ENCODE measurements around the gene CIART. TPM values are rescaled to one million over a fixed set of nuclear protein-coding genes. Genes with fewer than 3 reads are reported as not detected.

CIART gene
- total RNA-seq, 1 experiment from 2014 or later: 3.4 TPM

GRCh38 chr1:150243003-150243402, 39.4 kb upstream of the CIART start:
- Histone ChIP-seq H3K36me3 (ENCODE audit: control insufficient read depth, insufficient read depth, low read length) (no peaks in the 10 kb centered on the region), H3K4me1 (ENCODE audit: control insufficient read depth, insufficient read depth, low read length) (no peaks in the 10 kb centered on the region), H3K27ac (ENCODE audit: low read length) (no peak overlapping the region), H3K27me3 (ENCODE audit: control insufficient read depth, insufficient read depth, low read length) (no peaks in the 10 kb centered on the region), H3K9me3 (ENCODE audit: control insufficient read depth, insufficient read depth, low read depth, low read length) (no peaks in the 10 kb centered on the region), H3K4me3 (ENCODE audit: low read depth in 2 of 2, low read length in 2 of 2) (no peak overlapping the region)
- ATAC-seq (no peak), DNase-seq (ENCODE audit: low read depth, low spot score) (no peak)
- in situ Hi-C loops (cut with HindIII; ENCODE audit: low pct_unique_long_range_greater_than_20kb, low sequenced_read_pairs) (no loop called here), intact Hi-C loops (cut with micrococcal nuclease; ENCODE audit: unreplicated experiment) (no loop called here)
- TF ChIP-seq, protein P1, sequence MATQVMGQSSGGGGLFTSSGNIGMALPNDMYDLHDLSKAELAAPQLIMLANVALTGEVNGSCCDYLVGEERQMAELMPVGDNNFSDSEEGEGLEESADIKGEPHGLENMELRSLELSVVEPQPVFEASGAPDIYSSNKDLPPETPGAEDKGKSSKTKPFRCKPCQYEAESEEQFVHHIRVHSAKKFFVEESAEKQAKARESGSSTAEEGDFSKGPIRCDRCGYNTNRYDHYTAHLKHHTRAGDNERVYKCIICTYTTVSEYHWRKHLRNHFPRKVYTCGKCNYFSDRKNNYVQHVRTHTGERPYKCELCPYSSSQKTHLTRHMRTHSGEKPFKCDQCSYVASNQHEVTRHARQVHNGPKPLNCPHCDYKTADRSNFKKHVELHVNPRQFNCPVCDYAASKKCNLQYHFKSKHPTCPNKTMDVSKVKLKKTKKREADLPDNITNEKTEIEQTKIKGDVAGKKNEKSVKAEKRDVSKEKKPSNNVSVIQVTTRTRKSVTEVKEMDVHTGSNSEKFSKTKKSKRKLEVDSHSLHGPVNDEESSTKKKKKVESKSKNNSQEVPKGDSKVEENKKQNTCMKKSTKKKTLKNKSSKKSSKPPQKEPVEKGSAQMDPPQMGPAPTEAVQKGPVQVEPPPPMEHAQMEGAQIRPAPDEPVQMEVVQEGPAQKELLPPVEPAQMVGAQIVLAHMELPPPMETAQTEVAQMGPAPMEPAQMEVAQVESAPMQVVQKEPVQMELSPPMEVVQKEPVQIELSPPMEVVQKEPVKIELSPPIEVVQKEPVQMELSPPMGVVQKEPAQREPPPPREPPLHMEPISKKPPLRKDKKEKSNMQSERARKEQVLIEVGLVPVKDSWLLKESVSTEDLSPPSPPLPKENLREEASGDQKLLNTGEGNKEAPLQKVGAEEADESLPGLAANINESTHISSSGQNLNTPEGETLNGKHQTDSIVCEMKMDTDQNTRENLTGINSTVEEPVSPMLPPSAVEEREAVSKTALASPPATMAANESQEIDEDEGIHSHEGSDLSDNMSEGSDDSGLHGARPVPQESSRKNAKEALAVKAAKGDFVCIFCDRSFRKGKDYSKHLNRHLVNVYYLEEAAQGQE (IDR thresholded peaks at IDR 0.05; ENCODE audit: insufficient read depth in 1 of 2, low read depth in 2 of 2, low read length in 1 of 2): no peak
- no peak for TF ChIP-seq SIN3A (IDR thresholded peaks at IDR 0.05; ENCODE audit: borderline replicate concordance, insufficient read depth, low read depth, low read length)
- no peak for TF ChIP-seq CTCF (IDR thresholded peaks at IDR 0.05)
- no peak for TF ChIP-seq TCF7L2 (IDR thresholded peaks at IDR 0.05; ENCODE audit: low read depth, low read length)
- TF ChIP-seq POLR2AphosphoS5 (IDR thresholded peaks at IDR 0.05; ENCODE audit: low read depth, low read length): no peak
- POLR2A ChIA-PET: no interaction called here
- CTCF ChIA-PET: no interaction called here
- BruUV-seq (replicated peaks): no TSS peak

DNA sequence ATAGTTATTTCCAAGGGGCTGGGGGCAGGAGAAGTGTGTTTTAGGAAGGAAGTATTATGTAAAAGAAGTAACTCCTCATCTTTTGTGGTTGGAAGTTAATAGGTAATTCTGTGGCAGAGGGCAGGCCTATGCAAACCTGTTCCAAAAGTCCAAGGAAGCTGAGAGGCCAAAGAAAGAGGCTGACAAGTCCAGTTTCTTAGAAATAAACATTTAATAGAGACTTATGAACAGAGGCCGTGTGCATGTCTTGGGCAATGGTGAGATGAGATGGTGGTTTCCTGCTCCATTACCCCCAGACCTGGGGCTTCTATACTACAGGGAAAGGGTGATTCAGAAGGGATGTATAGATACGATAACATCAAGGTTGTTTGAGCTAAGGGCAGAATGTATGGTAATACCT, 32.4 kb upstream of the CIART start:
- no peaks in the 10 kb centered on the region for H3K27me3 ChIP-seq (ENCODE audit: control insufficient read depth, insufficient read depth, low read length)
- ChIA-PET CTCF (no interaction called here), POLR2A (no interaction called here)
- TF ChIP-seq, protein P1 (IDR thresholded peaks at IDR 0.05; ENCODE audit: insufficient read depth in 1 of 2, low read depth in 2 of 2, low read length in 1 of 2): no peak
- no peak for TF ChIP-seq POLR2AphosphoS5 (IDR thresholded peaks at IDR 0.05; ENCODE audit: low read depth, low read length)
- TF ChIP-seq SIN3A (IDR thresholded peaks at IDR 0.05; ENCODE audit: borderline replicate concordance, insufficient read depth, low read depth, low read length): no peak
- TF ChIP-seq CTCF (IDR thresholded peaks at IDR 0.05): no peak
- no peak for TF ChIP-seq TCF7L2 (IDR thresholded peaks at IDR 0.05; ENCODE audit: low read depth, low read length)
- no peaks in the 10 kb centered on the region for H3K4me1 ChIP-seq (ENCODE audit: control insufficient read depth, insufficient read depth, low read length)
- ATAC-seq (0 out of 2 replicates have a peak, but pooled peaks have one; percentile 35), DNase-seq (ENCODE audit: low read depth, low spot score) (no peak)
- intact Hi-C loops (cut with micrococcal nuclease; ENCODE audit: unreplicated experiment): no loop called here
- H3K27ac ChIP-seq (ENCODE audit: low read length): no peak overlapping the region
- H3K9me3 ChIP-seq (ENCODE audit: control insufficient read depth, insufficient read depth, low read depth, low read length): no peaks in the 10 kb centered on the region
- in situ Hi-C loops (cut with HindIII; ENCODE audit: low pct_unique_long_range_greater_than_20kb, low sequenced_read_pairs): no loop called here
- H3K4me3 ChIP-seq (ENCODE audit: low read depth in 2 of 2, low read length in 2 of 2): no peak overlapping the region
- BruUV-seq (replicated peaks): no TSS peak
- H3K36me3 ChIP-seq (ENCODE audit: control insufficient read depth, insufficient read depth, low read length): no peaks in the 10 kb centered on the region

Data from Panc1 (cell line).